HL-60 (cell line): ENCODE data around the gene HNRNPLL.

ENCODE experiments used
- DNase-seq, 2 experiments: peaks; one replicate each; pipeline ENCODE4 v3.0.0-alpha.2; 2010 to 2020; ENCODE audit warnings: low read depth in 1 of 2, low spot score in 1 of 2
- H3K27ac ChIP-seq: fragments of 250-450 bp; sonication (Bioruptor Pico); replicated peaks from 2 replicates; pipeline ENCODE4 v1.5.1; 2020; ENCODE audit warnings: mild to moderate bottlenecking, moderate library complexity
- H3K27me3 ChIP-seq: fragments of 250-450 bp; sonication (Bioruptor Pico); 2 replicates; pipeline ENCODE4 v1.5.1; 2021; ENCODE audit warnings: mild to moderate bottlenecking, moderate library complexity; ENCODE audit not compliant: insufficient read depth, poor library complexity, severe bottlenecking
- H3K4me3 ChIP-seq: replicated peaks from 2 replicates; pipeline ENCODE4 v1.5.1; 2011; ENCODE audit warnings: mild to moderate bottlenecking, control low read depth, low read length; ENCODE audit not compliant: insufficient read depth
- GABPA ChIP-seq: IDR thresholded peaks from 2 replicates; pipeline ENCODE4 v1.6.1; 2012; ENCODE audit warnings: low read depth
- POLR2AphosphoS5 ChIP-seq: IDR thresholded peaks from 2 replicates; pipeline ENCODE4 v1.6.1; 2012; ENCODE audit warnings: low read depth
- REST ChIP-seq: IDR thresholded peaks from 2 replicates; pipeline ENCODE4 v1.6.1; 2012; ENCODE audit warnings: low read depth; ENCODE audit not compliant: insufficient replicate concordance
- SPI1 ChIP-seq: IDR thresholded peaks from 2 replicates; pipeline ENCODE4 v1.6.1; 2012; ENCODE audit warnings: low read depth, mild to moderate bottlenecking, borderline replicate concordance
- TF ChIP-seq, protein P1 (sequence below): IDR thresholded peaks from one replicate; pipeline ENCODE4 v1.5.1; 2011; ENCODE audit warnings: low read length, control low read depth, inconsistent platforms; ENCODE audit not compliant: insufficient read depth

The HNRNPLL gene

GRCh38 chr2:38632980-38633379 lies 30.3 kb upstream of the HNRNPLL start:
- H3K27me3 ChIP-seq = no peaks in the 10 kb centered on the region
- H3K4me3 ChIP-seq = no peak overlapping the region
- H3K27ac ChIP-seq = no peak overlapping the region
- TF ChIP-seq, protein P1, sequence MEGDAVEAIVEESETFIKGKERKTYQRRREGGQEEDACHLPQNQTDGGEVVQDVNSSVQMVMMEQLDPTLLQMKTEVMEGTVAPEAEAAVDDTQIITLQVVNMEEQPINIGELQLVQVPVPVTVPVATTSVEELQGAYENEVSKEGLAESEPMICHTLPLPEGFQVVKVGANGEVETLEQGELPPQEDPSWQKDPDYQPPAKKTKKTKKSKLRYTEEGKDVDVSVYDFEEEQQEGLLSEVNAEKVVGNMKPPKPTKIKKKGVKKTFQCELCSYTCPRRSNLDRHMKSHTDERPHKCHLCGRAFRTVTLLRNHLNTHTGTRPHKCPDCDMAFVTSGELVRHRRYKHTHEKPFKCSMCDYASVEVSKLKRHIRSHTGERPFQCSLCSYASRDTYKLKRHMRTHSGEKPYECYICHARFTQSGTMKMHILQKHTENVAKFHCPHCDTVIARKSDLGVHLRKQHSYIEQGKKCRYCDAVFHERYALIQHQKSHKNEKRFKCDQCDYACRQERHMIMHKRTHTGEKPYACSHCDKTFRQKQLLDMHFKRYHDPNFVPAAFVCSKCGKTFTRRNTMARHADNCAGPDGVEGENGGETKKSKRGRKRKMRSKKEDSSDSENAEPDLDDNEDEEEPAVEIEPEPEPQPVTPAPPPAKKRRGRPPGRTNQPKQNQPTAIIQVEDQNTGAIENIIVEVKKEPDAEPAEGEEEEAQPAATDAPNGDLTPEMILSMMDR = no peak
- no peak for TF ChIP-seq REST
- TF ChIP-seq SPI1 = no peak
- no peak for TF ChIP-seq POLR2AphosphoS5
- no peak for TF ChIP-seq GABPA
- DNase-seq = no peak

- no peak for TF ChIP-seq GABPA
- TF ChIP-seq POLR2AphosphoS5 = no peak
- TF ChIP-seq REST = no peak
- TF ChIP-seq, protein P1 = no peak
- no peak for TF ChIP-seq SPI1
- Histone ChIP-seq H3K27ac (no peak overlapping the region), H3K4me3 (no peak overlapping the region), H3K27me3 (no peaks in the 10 kb centered on the region)
- DNase-seq = no peak
These were observed 29.2 kb upstream of the HNRNPLL start for GRCh38 chr2:38631976-38632375.

- no peak overlapping the region for H3K27ac ChIP-seq
- no peaks in the 10 kb centered on the region for H3K27me3 ChIP-seq
- TF ChIP-seq, protein P1 = no peak
- TF ChIP-seq POLR2AphosphoS5 (no peak), GABPA (no peak), SPI1 (no peak), REST (no peak)
- no peak overlapping the region for H3K4me3 ChIP-seq
- no peak for DNase-seq
These were observed 27.0 kb upstream of the HNRNPLL start for GRCh38 chr2:38629684-38630083.
